ENCODE data around the gene GFRA1.
"Not testable (repeated sequence)": the region's sequence is repeated elsewhere in the genome, so short reads cannot be mapped to it uniquely, and the experiment has no call there.

DNA sequence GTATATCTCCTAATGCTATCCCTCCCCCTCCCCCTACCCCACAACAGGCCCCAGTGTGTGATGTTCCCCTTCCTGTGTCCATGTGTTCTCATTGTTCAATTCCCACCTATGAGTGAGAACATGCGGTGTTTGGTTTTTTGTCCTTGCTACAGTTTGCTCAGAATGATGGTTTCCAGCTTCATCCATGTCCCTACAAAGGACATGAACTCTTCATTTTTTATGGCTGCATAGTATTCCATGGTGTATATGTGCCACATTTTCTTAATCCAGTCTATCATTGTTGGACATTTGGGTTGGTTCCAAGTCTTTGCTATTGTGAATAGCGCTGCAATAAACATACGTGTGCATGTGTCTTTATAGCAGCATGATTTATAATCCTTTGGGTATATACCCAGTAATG is 220.5 kb downstream of the GFRA1 start:
- not testable (repeated sequence) for TF ChIP-seq ZNF664 (tag by site-specific recombination; IDR thresholded peaks at IDR 0.05); SETDB1 (IDR thresholded peaks at IDR 0.05; ENCODE audit: insufficient read length, low read length); ZFP41 (tag by site-specific recombination; IDR thresholded peaks at IDR 0.05; ENCODE audit: borderline replicate concordance); ZNF121 (tag by site-specific recombination; IDR thresholded peaks at IDR 0.05); ZNF133 (tag by site-specific recombination; IDR thresholded peaks at IDR 0.05)
- TF ChIP-seq, protein P1, sequence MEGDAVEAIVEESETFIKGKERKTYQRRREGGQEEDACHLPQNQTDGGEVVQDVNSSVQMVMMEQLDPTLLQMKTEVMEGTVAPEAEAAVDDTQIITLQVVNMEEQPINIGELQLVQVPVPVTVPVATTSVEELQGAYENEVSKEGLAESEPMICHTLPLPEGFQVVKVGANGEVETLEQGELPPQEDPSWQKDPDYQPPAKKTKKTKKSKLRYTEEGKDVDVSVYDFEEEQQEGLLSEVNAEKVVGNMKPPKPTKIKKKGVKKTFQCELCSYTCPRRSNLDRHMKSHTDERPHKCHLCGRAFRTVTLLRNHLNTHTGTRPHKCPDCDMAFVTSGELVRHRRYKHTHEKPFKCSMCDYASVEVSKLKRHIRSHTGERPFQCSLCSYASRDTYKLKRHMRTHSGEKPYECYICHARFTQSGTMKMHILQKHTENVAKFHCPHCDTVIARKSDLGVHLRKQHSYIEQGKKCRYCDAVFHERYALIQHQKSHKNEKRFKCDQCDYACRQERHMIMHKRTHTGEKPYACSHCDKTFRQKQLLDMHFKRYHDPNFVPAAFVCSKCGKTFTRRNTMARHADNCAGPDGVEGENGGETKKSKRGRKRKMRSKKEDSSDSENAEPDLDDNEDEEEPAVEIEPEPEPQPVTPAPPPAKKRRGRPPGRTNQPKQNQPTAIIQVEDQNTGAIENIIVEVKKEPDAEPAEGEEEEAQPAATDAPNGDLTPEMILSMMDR (tag by site-specific recombination; IDR thresholded peaks at IDR 0.05), result not testable (repeated sequence)
- TF ChIP-seq, protein P2, sequence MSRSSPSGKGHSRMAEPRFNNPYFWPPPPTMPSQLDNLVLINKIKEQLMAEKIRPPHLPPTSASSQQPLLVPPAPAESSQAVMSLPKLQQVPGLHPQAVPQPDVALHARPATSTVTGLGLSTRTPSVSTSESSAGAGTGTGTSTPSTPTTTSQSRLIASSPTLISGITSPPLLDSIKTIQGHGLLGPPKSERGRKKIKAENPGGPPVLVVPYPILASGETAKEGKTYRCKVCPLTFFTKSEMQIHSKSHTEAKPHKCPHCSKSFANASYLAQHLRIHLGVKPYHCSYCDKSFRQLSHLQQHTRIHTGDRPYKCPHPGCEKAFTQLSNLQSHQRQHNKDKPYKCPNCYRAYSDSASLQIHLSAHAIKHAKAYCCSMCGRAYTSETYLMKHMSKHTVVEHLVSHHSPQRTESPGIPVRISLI (tag by site-specific recombination; IDR thresholded peaks at IDR 0.05), result not testable (repeated sequence)
- TF ChIP-seq, protein P3, sequence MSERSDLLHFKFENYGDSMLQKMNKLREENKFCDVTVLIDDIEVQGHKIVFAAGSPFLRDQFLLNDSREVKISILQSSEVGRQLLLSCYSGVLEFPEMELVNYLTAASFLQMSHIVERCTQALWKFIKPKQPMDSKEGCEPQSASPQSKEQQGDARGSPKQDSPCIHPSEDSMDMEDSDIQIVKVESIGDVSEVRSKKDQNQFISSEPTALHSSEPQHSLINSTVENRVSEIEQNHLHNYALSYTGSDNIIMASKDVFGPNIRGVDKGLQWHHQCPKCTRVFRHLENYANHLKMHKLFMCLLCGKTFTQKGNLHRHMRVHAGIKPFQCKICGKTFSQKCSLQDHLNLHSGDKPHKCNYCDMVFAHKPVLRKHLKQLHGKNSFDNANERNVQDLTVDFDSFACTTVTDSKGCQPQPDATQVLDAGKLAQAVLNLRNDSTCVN (tag by site-specific recombination; optimal IDR thresholded peaks at IDR 0.05), result not testable (repeated sequence)
- TF ChIP-seq, protein P4, sequence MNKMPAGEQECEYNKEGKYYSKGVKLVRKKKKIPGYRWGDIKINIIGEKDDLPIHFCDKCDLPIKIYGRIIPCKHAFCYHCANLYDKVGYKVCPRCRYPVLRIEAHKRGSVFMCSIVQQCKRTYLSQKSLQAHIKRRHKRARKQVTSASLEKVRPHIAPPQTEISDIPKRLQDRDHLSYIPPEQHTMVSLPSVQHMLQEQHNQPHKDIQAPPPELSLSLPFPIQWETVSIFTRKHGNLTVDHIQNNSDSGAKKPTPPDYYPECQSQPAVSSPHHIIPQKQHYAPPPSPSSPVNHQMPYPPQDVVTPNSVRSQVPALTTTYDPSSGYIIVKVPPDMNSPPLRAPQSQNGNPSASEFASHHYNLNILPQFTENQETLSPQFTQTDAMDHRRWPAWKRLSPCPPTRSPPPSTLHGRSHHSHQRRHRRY (tag by site-specific recombination; IDR thresholded peaks at IDR 0.05), result not testable (repeated sequence)

All from HEK293 (cell line).